ENCODE measurements around the gene NISCH.

- TF ChIP-seq ZNF565 (CRISPR knock-in tag; conservative IDR thresholded peaks at IDR 0.05; ENCODE audit: low read depth) (no peak), PATZ1 (CRISPR knock-in tag; IDR thresholded peaks at IDR 0.05; ENCODE audit: borderline replicate concordance) (no peak), CSRNP3 (CRISPR knock-in tag; IDR thresholded peaks at IDR 0.05) (no peak), ARNTL (CRISPR knock-in tag; IDR thresholded peaks at IDR 0.05; ENCODE audit: borderline replicate concordance, low read depth) (no peak)
Observed at GRCh38 chr3:52458770-52459545, 3.6 kb downstream of the NISCH start.

All from SK-N-SH treated with all-trans-retinoic acid at 6 μM for 48 hours (cell line).